Right lobe of liver (tissue), 6 donors: ENCODE measurements around the gene TRIP10. TPM values are rescaled to one million over a fixed set of nuclear protein-coding genes. Genes with fewer than 3 reads are reported as not detected.

Source experiments
- ATAC-seq, 4 donors: fragments of 200-7000 bp; cut with Tn5 transposase; one replicate each; pipeline ENCODE4 v1.9.1; 2020; ENCODE audit warnings: mild to moderate bottlenecking in 4 of 4, moderate library complexity in 4 of 4
- DNase-seq, 3 donors: peaks; one replicate each; pipeline ENCODE4 v3.0.0-alpha.2; 2020
- H3K27ac ChIP-seq, 3 donors: fragments of 200-600 bp; one replicate each; pipeline ENCODE4 v1.8.0; 2022
- H3K27me3 ChIP-seq, 2 donors: fragments of 200-600 bp; one replicate each; pipeline ENCODE4 v1.8.0; 2022
- H3K36me3 ChIP-seq, 4 donors: fragments of 200-600 bp; sonication (generic) in 1 of 4; one replicate each; pipeline versions ENCODE4 v1.5.1 to v1.8.0; 2017 to 2022; ENCODE audit warnings: control low read depth in 1 of 4
- H3K4me1 ChIP-seq, 4 donors: fragments of 200-600 bp; sonication (generic) in 1 of 4; one replicate each; pipeline versions ENCODE4 v1.5.1 to v1.8.0; 2017 to 2022; ENCODE audit warnings: control low read depth in 1 of 4
- H3K4me3 ChIP-seq, 3 donors: fragments of 200-600 bp; one replicate each; pipeline ENCODE4 v1.8.0; 2022
- H3K9me3 ChIP-seq, 4 donors: fragments of 200-600 bp; sonication (generic) in 1 of 4; one replicate each; pipeline versions ENCODE4 v1.5.1 to v1.8.0; 2017 to 2022; ENCODE audit warnings: control low read depth in 1 of 4
- POLR2A ChIP-seq: fragments of 450-650 bp; IDR thresholded peaks from one replicate; pipeline ENCODE4 v1.6.1; 2017; ENCODE audit warnings: antibody characterized with exemption, mild to moderate bottlenecking
- WGBS: methylation state at CpG from one replicate; pipeline ENCODE4 v1.1.6; 2018; ENCODE audit warnings: low coverage, low lambda C conversion rate; ENCODE audit not compliant: insufficient coverage; ENCODE audit errors: missing lambda C conversion rate; 5-methylcytosine and 5-hydroxymethylcytosine counted together
- intact Hi-C, 2 donors: fragments of 100-400 bp; cut with DNase I; formaldehyde crosslinking; loops; one replicate each; pipeline versions ENCODE4 v1.11.2 to v1.14.1; 2022
- total RNA-seq, 6 experiments: library from RNA; depleted of rRNA in 2 of 6; stranded (reverse); fragments of >200 nt in 2 of 6; fragmentation: NEBNext Ultra II Directional in 3 of 6; extraction: Animal tissue kit (Norgen Biotek cat#: 25700) in 3 of 6; gene quantifications; one replicate each; pipeline versions ENCODE4 v1.1.0 to v1.2.4, GENCODE V29; 2016 to 2023
- TF ChIP-seq, protein P1 (sequence below), 4 donors: fragments of 200-600 bp in 3 of 4; fragments of 450-650 bp in 1 of 4; IDR thresholded peaks; one replicate each; pipeline versions ENCODE4 v1.5.1 to v1.8.0; 2016 to 2022; ENCODE audit warnings: antibody characterized with exemption in 4 of 4, mild to moderate bottlenecking in 2 of 4
- donor health status: DM: no; HTN: yes; CAD: no.
- donor health status: DM: no; HTN: no; CAD: no.
- donor health status: DM: no; HTN: no; CAD: no.
- donor health status: DM: no; HTN: yes; CAD: no.
- donor health status: DM: no; HTN: yes; CAD: no.

The TRIP10 gene
- total RNA-seq, 6 experiments from 2014 or later = 7.5 to 14.9 (median 9.3) TPM

DNA sequence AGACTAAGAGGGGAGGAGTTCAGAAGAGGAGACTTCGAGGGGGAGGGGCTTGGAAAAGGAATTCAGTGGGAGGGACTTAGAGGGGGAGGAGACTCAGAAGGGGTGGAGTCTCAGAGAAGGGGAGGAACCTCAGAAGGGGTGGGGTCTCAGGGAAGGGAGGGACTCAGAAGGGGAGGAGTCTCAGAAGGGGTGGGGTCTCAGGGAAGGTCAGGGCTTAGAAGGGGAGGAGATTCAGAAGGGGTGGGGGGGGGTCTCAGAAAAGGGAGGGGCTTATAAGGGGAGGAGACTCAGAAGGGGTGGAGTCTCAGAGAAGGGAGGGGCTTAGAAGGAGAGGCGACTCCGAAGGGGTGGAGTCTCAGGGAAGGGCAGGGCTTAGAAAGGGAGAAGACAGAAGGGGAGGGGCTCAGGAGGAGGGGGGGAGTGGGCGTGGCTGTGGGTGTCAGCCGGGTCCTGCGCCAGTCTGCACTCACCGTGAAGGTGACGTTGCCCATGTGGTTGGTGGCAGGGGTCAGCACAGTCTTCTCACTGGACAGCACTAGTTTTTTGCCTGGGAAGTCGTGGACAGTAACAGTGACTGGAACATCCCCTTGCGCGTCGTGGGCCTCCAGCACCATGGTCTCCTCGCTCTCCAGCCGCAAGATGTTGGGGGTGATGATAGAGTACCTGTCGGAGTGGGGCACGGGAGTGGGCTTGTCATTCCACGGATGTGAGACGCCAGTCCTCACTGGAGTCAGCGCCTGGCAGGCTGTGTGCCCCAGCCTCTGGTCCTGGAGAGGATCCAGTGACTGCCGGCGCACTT lies 20.5 kb upstream of the TRIP10 start:
- Histone ChIP-seq H3K36me3 (peaks cover 0 to 29% (median 18%) of the 10 kb centered on the region in 4 donors), H3K4me3 (peak overlapping the region; percentile 78 to 95 (median 93)), H3K9me3 (no peaks in the 10 kb centered on the region), H3K27me3 (no peaks in the 10 kb centered on the region), H3K27ac (peak overlapping the region; percentile 11 to 86 (median 37)), H3K4me1 (peaks cover 0 to 35% (median 3%) of the 10 kb centered on the region in 4 donors)
- intact Hi-C loops = no loop called here
- WGBS = 35% methylated on average over 6 of the region's 21 CpGs
- peak; percentile 89 for TF ChIP-seq POLR2A
- TF ChIP-seq, protein P1, sequence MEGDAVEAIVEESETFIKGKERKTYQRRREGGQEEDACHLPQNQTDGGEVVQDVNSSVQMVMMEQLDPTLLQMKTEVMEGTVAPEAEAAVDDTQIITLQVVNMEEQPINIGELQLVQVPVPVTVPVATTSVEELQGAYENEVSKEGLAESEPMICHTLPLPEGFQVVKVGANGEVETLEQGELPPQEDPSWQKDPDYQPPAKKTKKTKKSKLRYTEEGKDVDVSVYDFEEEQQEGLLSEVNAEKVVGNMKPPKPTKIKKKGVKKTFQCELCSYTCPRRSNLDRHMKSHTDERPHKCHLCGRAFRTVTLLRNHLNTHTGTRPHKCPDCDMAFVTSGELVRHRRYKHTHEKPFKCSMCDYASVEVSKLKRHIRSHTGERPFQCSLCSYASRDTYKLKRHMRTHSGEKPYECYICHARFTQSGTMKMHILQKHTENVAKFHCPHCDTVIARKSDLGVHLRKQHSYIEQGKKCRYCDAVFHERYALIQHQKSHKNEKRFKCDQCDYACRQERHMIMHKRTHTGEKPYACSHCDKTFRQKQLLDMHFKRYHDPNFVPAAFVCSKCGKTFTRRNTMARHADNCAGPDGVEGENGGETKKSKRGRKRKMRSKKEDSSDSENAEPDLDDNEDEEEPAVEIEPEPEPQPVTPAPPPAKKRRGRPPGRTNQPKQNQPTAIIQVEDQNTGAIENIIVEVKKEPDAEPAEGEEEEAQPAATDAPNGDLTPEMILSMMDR (IDR thresholded peaks at IDR 0.05) = no peak
- peak; percentile 88 to 97 (median 97) for DNase-seq
- ATAC-seq = peak; percentile 21 to 83 (median 64)

DNA sequence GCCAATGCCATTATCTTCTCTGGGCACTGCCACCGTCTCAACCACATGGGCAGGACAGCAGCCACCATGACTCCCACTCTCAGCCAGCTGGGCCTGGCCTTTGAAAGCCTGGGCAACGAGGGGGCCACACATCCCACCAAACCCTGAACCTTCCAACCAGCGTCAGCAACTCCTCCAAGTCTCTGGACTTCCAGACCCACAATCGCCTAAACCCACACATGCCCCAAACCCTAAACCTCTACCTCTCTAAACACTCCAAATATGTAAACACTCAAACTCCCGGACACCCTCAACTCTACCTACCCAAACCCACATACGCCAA lies 20.0 kb upstream of the TRIP10 start:
- DNase-seq = no peak
- intact Hi-C loops = no loop called here
- Histone ChIP-seq H3K27me3 (no peaks in the 10 kb centered on the region), H3K4me1 (peaks cover 0 to 40% (median 6%) of the 10 kb centered on the region in 4 donors), H3K27ac (peak overlapping the region; percentile 11 to 86 (median 37)), H3K36me3 (peaks cover 0 to 26% (median 16%) of the 10 kb centered on the region in 4 donors), H3K4me3 (peak overlapping the region; percentile 78 to 95 (median 93)), H3K9me3 (no peaks in the 10 kb centered on the region)
- peak; percentile 54 for TF ChIP-seq POLR2A
- TF ChIP-seq, protein P1 (IDR thresholded peaks at IDR 0.05) = no peak
- ATAC-seq = no peak
- WGBS = 44% methylated on average over 4 of the region's 6 CpGs

DNA sequence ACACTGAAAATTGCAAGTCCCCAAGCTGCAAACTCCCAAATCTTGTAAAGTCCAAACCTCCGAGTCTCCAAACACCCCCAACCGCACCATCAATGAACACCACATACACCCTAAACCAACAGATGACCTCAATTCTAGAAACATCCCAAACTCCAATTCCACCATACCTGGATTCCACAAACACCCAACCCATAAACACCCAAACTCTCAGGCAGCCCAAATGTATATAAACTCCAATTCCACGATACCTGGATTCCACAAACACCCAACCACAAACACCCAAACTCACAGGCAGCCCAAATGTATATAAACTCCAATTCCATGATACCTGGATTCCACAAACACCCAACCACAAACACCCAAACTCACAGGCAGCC lies 19.5 kb upstream of the TRIP10 start:
- peaks cover 0 to 26% (median 15%) of the 10 kb centered on the region in 4 donors for H3K36me3 ChIP-seq
- ATAC-seq (no peak), DNase-seq (no peak)
- H3K27ac ChIP-seq = peak overlapping the region; percentile 11 to 86 (median 37)
- H3K27me3 ChIP-seq = no peaks in the 10 kb centered on the region
- TF ChIP-seq POLR2A = no peak
- TF ChIP-seq, protein P1 (IDR thresholded peaks at IDR 0.05) = no peak
- H3K9me3 ChIP-seq = no peaks in the 10 kb centered on the region
- 22% methylated on average over 3 of the region's 3 CpGs for WGBS
- H3K4me3 ChIP-seq = peak overlapping the region; percentile 78 to 95 (median 93)
- peaks cover 0 to 45% (median 8%) of the 10 kb centered on the region in 4 donors for H3K4me1 ChIP-seq
- intact Hi-C loops = no loop called here

DNA sequence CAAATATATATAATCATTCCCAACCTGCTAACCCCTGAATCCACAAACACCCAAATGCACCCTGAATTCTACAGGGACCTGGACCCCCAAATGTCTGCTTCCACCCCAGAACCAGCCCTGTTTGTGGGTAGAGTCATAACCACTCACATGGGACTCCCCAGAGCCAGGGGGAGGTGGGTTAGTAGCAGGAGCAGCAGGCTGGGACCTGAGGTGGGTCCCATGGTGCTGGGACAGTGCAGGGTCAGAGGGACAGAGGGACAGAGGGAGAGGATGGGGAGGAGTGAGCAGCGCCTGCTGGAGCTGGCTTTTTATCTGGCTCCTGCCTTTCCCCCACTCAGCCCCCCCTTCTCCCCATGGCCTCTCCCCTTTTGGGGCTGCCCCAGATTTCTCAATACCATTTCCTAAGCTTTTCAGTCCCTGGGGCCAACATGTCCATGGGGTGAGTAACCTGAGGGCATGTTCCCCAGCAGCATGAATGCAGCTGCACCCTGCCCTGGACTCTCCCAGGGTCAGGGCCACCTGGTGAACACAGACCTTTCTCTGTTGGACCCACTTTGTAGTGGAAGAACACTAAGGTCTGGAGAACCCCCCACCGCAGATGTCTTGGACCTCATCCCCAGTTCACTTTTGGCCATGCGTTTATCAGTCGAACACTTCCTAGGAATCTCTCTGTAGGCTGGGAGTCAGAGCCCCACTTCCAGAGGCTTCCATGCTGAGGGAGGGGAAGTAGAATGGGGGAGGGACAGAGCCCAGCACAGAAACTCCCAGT lies 18.9 kb upstream of the TRIP10 start, which contains the start of gene C3:
C3 (minus strand) TSS at position 282 of the 769 bp plus-strand sequence; CDS start at position 221, 61 bp downstream.
- ATAC-seq (peak; percentile 27 to 60 (median 58)), DNase-seq (peak; percentile 81 to 95 (median 89))
- Histone ChIP-seq H3K9me3 (no peaks in the 10 kb centered on the region), H3K36me3 (peaks cover 0 to 26% (median 15%) of the 10 kb centered on the region in 4 donors), H3K4me1 (peaks cover 0 to 48% (median 8%) of the 10 kb centered on the region in 4 donors), H3K27ac (peak within 1 kb of the TSS; percentile 65 to 86 (median 70)), H3K27me3 (no peaks in the 10 kb centered on the region), H3K4me3 (peak within 1 kb of the TSS; percentile 78 to 95 (median 93))
- 4% methylated on average over 4 of the region's 4 CpGs for WGBS
- TF ChIP-seq POLR2A = peak; percentile 94
- TF ChIP-seq, protein P1 (IDR thresholded peaks at IDR 0.05) = no peak
- intact Hi-C loops = no loop called here
